CD1c-positive myeloid dendritic cell (primary cell): Measurements from ENCODE around the gene PWWP2B.
"Not testable (repeated sequence)": the region's sequence is repeated elsewhere in the genome, so short reads cannot be mapped to it uniquely, and the experiment has no call there.

ENCODE experiments used
- DNase-seq: peaks from one replicate; pipeline ENCODE4 v3.0.0-alpha.2; 2016; ENCODE audit errors: extremely low spot score

PWWP2B gene

DNA sequence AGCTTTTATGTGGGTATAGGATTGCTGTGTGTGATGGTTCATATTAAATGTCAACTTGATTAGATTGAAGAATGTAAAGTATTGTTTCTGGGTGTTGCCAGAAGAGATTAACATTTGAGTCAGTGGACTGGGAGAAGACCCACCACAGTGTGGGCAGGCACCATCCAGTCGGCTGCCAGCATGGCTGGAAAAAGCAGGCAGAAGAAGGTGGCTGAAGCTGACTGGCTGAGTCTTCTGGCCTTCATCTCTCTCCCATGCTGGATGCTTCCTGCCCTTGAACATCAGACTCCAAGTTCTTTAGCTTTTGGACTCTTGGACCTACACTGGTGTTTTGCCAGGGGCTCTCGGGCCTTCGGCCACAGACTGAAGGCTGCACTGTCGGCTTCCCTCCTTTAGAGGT is 16.0 kb upstream of the PWWP2B start:
- DNase-seq, result not testable (repeated sequence)

DNA sequence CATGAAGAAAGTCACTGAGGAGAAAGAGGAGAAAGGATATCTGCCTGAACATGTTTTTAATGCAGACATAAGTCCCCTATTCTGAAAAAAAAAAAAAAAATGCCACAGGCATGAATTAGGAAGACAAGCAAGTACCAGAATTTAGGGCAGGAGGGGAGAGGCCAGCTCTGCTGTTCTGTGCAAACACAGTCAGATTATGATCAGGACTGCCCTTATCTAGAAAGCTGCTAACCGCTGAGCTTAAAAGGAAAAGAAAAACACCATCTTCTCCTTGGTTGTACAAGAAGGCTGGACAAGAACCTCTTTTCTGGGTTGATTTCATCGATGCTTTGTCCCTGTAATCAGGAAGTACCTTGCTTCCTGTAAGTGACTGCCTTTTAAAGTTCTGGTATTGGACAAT is 15.3 kb upstream of the PWWP2B start:
- peak; percentile 33 for DNase-seq

DNA sequence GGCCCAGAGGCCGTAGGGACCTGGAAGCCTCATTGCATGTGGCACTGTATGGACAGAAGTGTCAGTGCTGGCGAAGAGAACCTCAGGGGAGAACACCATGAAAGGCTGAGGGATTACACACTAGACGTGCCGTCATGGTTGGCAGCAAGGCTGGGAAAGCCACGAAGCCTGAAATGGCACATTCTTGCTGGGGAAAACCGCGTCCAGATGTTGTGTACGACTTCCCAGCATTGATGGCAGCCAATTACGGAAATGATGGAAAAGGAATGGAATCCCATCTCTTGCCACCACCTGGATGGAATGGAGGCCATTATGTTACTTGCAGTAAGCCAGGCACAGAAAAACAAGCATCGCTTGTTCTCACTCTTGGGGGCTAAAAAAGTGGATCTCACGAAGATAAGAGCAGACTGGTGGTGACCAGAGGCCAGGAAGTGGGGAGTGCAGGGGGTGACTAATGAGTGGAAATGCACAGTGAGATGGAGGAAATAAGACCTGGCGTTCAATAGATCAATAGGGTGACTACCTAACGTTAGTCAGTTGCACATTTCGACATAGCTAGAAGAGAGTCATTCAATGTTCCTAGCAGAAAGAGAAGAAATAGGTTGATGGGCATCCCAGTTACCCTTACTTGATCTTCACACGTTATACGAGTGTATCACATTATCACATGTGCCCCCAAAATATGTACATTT is 14.6 kb upstream of the PWWP2B start:
- DNase-seq, result no peak

DNA sequence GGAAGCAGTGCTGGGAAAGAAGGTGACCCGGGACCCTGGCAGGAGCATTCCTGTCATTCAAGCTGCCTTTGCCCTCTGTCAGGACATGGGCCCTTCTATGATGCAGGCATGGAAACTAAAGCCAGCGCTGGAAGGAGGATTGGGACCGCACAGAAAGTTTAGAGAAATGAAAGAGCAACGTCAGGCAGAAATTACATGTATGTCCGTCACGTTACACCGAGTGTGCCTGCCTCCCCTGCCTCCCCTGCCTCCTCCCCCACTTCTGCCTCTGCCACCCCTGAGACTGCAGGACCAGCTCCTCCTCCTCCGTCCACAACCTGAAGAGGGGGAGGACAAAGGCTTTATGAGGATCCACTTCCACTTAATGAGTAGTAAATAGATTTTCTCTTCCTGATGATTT is 13.9 kb upstream of the PWWP2B start:
- no peak for DNase-seq

DNA sequence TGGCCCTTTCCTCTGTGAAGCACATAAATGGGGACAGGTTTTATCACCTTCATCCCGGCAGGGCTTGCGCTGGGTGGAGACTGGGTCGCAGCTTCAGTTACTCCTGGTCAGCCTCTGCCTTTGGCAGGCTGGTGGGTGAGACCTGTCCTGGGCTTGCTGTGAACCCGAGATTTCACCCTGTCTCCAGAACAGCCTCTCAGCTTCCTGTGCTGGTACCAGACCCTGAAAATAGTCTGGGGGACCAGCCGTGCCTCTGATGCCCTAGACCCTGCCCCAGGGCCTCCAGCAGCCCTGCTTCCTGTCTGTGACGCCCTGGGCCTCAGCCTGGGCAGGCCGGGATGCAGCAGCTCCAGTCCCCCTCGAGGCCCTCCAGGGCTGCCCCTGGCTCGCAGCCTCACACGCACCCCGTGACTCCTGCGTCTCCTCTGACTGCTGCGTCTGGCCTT is 13.2 kb upstream of the PWWP2B start:
- no peak for DNase-seq

DNA sequence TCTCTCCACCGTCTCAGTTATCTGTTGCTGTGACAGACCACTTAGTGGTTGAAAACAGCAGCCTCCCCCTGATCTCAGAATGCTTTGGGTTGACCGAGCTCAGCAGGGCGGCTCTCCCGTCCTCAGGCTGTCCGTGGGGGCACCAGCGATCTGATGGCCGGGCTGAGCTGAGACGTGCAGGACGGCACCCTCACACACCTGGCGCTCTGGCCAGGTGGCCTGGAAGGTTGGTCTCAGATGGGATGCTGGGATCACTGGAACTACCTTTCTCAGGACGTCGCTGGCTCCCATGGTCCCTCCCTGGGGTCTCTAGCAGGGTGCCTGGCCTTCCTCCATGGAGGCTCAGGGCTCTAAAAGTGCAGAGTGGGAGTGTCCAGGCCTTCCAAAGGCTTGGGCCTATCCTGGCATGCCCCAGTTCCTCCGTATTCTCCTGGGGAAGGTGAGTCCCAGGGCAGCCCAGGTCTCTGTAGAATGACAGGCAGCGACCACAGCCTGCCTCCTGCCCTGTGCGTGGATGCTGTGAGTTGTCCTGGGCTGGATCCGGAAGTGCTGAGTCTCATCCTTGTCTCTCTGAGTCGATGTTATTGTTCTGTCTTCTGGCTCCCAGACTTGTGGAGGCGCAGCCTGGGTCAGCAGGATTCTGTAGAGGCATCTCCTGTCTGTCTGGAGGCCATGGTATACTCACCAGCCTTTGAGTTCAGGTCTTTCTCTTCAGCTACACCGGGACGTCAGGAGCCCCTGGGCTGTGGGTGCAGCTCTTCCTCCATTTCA is 12.2 kb upstream of the PWWP2B start:
- no peak for DNase-seq

DNA sequence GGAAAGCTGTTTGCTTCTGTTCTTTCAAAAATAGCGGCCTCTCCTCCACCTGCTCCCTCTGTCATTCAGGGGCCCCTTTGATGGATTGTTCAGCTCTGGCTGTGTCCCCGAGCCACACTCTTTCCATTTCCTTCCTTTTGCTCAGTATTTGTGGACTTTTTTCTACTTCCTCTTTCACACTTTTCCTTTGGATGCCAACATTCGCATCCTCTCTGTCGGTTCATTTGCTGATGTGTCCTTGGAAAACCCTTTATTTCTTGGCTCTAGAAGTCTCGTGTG is 11.7 kb upstream of the PWWP2B start:
- DNase-seq, result no peak

DNA sequence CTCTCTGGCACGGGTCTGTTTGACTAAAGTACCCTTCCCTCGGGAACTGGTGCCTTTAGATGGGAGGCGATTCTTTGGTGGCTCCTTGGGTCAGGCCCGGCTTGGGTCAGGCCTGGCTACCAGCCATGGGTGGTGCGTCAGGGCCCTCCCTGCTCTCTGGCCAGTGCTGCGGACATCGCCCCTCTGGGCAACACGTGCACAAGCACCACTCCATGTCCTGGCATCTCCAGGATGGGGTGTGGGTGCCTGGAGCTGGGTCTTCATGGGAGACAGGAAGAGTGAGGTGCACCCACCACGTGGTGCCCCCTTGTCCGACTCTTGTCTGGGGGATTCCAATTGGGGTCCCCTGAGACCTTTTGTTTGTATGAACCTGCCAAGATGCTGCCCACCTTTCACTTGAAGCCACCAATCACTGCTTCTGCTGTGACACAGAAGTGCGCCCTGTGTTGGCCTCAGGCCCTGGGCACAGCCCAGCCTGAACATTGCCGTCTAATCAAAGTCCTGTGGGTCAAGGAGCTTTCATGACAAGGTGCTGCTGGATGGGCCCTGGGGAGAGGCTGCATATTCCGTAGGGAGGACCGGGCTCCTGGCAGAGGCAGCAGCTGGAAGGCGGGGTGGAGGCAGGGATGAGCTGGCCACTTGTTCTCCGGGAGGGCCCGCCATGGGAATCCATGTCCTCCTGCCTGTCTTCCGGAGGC is 11.1 kb upstream of the PWWP2B start:
- no peak for DNase-seq

DNA sequence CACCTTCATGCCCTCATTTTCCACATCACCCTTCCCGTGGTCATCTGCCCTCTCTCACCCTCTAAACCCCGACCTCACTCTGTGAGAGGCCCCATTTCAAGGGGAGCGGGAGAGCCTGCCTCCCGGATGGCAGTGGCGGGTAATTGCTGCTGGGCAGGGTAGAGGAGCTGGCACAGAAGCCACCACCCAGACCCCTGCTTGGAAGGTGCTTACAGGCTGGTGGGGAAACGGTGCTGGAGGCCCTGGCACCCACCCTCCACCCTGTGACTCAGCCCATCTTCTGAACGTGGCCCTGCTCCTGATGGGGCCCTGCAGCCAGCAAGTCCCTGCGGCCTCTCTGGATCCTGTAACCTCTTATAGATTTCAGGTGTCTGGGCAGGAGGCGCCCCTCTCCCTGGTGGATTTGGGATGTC is 10.6 kb upstream of the PWWP2B start:
- no peak for DNase-seq

DNA sequence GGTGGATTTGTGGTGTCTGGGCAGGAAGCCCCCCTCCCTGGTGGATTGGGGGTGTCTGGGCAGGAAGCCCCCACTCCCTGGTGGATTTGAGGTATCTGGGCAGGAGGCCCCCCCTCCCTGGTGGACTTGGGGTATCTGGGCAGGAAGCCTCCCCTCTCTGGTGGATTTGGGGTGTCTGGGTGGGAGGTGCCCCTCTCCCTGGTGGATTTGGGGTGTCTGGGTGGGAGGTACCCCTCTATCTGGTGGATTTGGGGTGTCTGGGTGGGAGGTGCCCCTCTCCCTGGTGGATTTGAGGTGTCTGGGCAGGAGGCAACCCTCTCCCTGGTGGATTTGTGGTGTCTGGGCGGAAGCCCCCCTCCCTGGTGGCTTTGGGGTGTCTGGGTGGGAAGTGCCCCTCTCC is 10.1 kb upstream of the PWWP2B start:
- DNase-seq, result not testable (repeated sequence)

DNA sequence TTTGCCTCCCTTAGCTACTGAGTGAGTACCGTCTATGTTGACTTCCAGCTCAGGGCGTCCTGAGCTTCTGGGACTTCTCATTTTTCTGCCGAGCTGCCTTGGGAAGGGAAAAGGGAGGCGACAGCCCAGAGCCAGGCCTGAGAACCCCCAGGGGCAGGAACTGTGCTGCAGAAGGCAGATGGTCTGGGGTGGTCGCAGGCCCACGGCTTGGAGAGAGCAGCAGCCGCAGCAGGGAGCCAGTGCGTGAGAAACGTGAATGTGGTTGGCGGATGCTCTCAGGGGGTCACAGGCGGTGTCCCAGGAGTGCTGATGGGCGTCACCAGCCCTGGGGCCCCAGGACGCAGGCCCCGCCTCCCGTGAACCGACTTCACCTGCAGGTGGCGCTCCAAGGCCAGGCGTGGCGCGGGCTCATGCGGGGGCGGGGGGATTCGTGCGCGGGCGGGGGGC is 9.2 kb upstream of the PWWP2B start:
- peak; percentile 81 for DNase-seq

DNA sequence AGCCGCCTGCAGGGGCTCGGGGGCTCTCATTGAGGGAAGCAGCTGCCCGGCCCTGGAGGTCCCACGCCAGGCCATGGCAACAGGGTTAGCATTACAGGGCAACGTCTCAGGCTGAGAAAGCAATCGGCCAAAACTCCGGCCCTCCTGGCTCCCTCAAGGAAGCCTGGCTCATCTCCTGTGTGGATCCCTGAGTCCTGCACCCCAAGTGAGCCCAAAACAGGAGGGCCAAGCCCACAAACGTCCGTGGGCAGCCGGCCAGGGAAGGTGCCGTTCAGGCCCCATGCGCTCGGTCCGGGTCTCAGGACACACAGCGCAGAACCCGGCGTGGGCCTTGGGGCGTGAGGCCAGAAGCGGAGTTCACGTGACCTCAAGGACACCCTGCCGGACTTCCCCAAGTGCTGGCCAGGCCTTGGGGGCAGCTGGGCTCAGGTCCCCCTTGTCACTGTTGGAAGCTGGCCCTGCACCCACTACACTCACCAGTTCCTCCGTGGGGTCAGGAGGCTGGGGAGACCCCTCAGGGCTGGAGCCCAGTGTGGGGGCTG is 8.0 kb upstream of the PWWP2B start:
- peak; percentile 81 for DNase-seq

DNA sequence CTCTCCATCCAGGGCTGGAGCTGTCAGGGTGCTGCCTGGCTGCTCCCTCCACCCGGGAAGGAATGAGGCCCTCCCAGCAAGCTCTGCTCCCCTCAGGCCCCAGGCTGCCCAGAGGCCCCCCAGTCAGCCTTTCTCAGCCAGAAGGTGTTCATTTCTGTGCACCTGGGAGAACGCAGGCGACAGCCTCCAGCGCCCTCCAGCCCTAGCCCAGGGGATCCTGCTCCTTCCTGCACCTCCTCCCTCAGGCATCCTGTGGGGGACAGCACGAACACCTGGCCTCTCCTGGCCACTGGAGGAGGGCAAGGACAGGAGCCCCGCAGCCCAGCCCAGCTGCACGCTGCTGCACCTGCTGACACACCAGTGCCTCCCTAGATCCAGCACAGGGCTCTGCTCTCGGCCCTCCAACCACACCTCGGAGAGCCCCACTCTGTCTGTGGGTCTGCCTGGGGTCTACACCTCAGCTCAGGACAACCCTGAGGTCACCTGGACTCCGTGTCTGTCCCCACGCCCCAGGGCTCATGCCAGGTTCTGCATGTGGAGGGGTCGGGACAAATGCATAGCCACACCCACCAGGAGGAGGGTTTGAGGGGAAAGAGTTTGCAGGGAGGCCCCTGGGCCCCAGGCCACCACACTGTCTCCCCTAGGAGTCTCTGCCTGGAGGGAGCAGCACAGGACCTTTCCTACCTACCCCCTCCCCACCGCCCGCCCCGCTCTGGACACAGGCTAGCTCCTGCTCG is 7.4 kb upstream of the PWWP2B start:
- DNase-seq, result no peak

DNA sequence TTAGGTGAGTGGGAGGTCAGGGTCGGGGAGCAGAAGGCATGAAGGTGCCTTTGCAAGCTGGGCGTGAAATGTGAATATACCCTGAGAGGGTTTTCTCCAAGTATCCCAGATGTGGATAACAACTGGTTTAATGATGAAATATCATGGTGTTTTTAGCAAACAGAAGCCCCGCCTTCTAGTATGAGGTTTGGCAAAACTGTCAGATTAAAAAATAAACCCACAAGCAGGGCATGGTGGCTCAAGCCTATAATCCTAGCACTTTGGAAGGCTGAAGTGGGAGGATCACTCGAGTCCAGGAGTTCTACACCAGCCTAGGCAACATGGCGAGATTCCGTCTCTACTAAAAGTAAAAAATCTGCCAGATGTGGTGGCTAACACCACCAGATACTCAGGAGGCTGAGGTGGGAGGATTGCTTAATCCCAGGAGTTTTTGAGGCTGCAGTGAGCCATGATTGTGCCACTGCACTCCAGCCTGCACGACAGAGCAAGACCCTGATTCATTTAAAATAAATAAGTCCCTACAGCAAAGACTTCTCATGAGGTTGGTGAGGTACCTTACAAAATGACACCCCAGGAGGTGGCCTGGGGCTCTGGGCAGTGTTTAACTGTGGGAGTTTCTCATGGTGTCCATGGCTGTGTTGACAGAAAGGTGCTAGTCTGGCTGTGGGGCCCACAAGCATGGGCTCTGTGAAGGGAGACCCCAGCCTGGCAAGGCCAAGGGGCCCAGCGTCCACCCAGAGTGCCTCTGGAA is 6.7 kb upstream of the PWWP2B start:
- no peak for DNase-seq

DNA sequence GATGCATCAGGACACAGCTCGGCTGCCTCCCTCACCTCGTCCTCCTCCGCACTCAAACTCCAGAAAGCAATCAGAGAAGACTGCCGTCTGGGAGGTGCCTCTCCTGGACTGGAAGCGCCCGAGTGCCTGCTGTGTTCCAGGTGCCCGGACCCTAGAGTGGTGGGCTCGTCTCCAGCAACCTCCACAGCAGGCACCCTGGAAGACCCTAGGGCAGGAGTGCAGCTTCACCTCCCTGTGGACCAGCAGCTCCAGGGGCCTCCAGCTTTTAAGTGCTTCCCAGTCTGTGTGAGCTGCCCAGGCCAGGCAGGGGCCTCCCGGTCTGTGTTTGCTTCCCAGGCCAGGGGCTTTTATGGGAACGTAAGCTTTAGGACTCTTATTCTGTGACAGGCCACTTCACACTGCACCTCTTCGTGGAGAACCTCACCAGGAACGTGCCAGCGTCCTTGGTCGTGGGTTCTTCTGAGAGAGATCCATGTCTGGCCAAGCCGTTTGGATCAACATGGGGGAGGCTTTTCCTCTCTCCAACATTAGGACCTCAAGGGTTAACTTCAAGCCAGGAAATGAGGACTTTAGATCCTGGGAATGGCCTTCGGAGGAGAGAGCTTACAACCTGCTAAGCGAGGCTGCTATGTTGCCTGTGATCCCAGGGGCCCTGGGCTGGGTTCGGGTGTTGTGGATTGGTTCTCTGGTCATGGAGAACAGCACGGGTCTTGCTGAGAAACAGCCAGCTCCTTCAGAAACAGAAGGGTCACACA is 5.9 kb upstream of the PWWP2B start:
- no peak for DNase-seq

DNA sequence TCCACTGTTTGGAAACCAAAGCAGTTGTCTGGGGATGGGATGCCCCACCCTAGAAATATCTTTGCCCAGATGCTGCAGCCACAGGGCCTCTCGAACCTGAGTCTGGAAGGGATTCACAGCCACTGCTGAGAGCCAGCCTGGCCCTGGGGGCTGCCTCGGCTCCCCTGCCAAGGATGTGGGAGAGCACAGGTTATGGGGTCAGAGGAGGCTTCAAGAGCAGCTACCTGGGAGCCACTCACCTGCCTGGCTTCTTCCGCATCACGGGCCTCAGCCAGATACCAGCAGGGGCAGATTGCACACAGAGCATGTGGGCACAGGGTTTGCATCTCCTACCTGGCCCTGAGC is 5.4 kb upstream of the PWWP2B start:
- no peak for DNase-seq

DNA sequence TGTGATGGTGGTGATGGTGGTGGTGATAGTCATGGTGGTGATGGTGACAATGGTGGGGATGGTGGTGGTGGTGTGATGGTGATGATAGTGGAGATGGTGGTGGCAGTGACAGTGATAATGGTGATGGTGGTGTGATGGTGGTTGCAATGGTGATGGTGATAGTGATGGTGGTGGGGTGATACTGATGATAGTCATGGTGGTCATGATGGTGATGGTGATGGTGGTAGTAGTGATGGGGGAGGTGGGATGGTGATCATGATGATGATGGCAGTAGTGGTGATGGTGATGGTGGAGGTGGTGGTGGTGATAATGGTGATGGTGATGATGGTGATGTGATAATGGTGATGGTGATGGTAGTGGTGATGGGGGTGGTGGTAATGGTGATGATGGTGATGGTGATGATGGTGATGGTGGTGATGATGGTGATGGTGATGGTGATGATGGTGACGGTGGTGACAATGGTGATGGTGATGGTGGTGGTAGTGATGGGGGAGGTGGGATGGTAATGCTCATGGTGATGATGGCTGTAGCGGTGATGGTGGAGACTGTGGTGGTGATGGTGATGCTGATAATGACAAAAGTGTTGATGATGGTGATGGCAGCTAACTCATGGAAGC is 4.7 kb upstream of the PWWP2B start:
- no peak for DNase-seq

DNA sequence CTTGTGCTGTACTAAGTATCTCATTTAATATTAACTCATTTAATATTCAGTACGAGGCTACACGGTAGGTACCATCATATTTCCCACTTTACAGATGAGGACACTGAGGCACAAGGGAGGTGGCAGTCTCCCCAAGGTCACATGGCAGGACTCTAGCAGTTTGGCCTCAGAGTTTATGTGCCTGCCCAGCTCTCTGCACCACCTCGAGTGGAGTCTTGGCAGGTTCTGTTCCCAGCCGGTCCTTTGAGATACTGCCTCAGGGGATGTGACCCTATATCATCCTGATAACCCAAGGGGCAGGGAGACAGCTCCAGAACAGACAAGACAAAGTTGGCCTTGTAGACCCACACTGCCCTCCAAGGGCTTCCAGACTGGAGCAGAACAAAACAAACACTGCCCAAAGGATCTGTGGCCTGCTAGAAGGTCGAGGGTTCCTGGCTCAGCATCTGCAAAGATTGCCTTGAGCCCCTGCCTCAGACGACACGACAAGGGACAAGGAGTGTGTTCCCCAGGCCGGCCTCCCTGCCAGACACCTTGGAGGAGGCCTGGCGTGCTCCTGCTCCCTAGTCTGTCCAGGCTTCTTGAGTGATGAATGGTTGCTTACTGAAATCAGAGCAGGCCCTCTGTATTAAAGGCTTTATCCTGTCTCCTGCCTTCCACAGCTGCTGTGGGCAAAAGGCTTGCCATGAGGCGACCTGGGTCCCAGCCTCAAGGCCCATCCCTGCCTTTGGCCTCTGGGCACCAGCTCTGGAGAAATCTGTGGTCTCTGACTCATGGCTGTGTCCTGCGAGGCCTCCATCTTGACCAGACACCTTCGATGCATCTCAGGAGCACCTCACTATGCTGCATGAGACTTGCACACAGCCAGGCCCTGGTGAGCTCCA is 3.9 kb upstream of the PWWP2B start:
- no peak for DNase-seq

DNA sequence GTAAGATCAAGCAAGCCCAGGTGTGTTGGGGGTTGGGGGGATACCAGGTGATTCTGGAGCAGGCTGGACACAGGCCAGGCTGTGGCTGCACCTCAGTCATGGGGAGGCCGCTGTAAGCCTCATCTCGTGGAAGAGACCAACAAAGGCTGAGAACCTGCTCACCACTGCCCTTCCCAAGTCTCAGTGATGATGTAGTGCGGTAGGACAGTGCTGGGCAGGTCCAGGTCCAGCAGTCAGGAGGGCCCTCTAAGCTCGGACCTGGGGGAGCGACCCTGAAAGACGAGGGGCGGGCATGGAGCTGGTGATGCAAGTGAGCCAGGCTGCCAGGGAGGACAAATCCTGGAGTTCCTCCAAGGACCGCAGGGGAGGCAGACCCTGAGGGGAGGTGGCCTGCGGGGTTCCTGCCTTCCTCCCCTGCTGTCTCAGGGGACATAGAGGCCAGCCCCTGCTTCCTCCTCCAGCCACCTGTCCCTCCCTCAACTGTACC is 3.3 kb upstream of the PWWP2B start:
- DNase-seq, result no peak
